HG02798 (cell line): ENCODE results near the gene DKK2.

Experiments used
- ATAC-seq: cut with Tn5 transposase; IDR thresholded peaks from one replicate; pipeline ENCODE4 v1.9.1; 2021; ENCODE audit warnings: mild to moderate bottlenecking; ENCODE audit not compliant: unreplicated experiment, poor library complexity

DKK2 gene

DNA sequence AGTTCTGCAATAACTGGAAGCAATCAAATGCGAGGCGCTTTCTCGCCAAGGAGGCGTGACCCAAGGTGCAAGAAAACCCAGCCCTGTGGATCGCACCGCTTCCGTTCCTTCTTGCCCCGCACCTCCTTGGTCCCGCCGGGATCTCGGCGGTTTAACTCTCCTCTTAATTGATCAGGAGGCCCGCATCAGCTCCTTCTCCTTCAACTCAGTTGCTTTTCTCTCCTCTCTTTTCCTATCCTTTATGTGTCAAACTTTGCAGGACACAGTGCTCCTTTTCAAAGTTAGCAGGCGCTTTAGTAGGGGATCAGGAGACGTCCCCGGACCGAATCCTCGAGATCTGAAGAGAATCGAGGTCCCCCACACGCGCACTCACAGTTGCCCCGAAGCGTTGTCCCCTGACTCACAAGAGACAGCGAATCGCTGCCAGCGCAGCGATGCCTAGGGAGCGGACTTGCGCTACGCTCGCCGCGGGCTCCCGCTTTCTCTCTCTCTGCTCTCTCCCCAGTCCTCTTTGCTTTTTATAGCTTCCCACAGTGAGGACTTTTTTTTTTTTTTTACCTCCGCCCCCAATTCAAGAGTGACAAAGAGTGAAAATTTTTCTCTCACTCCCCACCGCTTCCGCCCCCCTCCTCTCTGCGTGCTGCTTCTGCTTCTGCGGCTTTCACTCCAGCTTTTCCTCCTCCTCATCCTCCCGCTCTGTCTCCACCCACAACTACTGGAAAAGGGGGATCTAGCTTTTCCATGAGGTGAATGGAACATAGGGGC, at the start of gene DKK2:
Gene DKK2, minus strand, starts transcription at position 495 of the 765 bp plus-strand sequence. CDS start 722 bp downstream, outside the sequence.
- ATAC-seq, result no peak

GRCh38 chr4:107077192-107077591, 41.1 kb upstream of the DKK2 start:
- ATAC-seq, result no peak

DNA sequence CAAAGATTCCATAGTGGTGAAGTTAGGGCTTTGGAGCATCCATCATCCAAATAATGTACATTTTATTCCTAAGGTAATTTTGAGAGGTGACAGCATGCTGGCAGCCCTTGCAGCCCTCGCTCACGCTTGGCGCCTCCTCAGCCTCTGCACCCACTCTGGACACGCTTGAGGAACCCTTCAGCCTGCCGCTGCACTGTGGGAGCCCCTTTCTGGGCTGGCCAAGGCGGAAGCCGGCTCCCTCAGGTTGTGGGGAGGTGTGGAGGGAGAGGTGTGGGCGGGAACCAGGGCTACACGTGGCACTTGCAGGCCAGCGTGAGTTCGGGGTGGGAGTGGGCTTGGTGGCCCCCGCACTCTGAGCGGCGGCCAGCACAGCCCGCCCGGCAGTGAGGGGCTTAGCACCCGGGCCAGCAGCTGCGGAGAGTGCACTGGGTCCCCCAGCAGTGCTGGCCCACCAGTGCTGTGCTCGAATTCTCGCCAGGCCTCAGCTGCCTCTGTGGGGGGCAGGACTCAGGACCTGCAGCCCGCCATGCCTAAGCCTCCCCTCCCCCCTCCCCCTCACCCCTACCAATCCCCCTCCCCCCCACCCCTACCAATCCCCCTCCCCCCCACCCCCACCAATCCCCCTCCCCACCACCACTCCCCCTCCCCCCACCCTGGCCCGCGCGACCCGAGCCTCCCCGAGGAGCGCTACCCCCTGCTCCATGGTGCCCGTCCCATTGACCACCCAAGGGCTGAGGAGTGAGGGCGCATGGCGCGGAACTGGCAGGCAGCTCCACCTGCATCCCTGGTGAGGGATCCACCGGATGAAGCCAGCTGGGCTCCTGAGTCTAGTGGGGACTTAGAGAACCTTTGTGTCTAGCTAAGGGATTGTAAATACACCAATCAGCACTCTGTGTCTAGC, 37.0 kb upstream of the DKK2 start:
- ATAC-seq, result no peak

DNA sequence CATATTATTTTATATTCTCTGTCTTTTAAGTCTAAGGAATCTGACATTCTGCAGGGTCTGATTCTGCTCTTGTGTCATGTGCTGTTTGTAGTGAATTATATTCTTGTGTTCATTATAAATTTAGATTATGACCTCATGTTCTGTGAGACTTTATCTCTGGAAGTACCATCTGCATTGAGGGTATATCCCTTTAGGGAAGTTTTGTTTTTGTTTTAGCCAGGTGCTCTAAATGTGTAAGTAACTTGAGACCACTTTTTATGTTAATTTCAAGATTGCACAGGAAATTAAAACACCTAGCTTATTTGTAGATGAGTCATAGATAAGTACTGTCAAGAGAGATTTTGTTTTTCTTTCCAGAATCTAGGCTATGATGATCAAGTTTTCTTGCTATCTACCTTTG, 35.0 kb upstream of the DKK2 start:
- ATAC-seq, result no peak

- no peak for ATAC-seq
Measured at GRCh38 chr4:107069049-107069448, 32.9 kb upstream of the DKK2 start.

DNA sequence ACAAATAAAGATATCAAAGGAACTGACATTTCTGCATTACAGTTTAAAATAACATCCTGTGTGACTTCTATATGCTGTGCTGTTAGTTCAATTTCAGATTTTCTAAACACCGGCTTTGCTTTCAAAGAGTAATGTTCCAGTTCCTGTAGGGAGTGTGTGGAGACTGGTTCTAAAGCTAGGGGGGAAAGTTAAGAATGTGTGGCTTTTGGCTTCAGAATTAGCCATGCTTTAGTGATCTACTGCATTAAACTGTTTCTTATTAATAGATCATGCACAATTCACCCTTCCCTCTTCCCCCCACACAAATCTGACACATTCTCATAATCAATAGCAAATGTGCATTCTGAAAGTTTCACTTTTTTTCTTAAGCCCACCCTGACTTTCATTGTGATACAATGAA, 32.0 kb upstream of the DKK2 start:
- no peak for ATAC-seq

- ATAC-seq, result no peak
Measured at GRCh38 chr4:107066621-107067020, 30.5 kb upstream of the DKK2 start.

GRCh38 chr4:107065201-107065600, 29.1 kb upstream of the DKK2 start:
- ATAC-seq, result no peak

- no peak for ATAC-seq
Measured at GRCh38 chr4:107060388-107060787, 24.3 kb upstream of the DKK2 start.

DNA sequence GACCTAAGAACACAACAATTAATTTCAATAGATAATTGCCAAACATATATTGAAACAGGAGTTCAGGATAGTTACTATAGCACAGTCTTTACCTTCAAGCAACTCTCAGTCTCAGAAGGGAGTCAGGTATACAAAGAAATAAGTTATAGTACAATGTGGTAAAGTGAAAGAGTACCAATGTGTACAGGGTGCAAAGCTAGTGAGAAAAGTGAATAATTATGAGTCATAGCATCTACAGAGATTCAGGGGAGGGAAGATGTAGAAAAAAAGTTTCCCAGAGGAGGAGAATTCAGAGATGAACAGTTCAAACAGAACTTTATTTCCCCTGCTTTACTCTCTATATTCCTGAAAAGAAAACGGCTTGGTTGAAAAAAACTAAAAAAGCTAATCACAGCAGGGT, 22.7 kb upstream of the DKK2 start:
- no peak for ATAC-seq

DNA sequence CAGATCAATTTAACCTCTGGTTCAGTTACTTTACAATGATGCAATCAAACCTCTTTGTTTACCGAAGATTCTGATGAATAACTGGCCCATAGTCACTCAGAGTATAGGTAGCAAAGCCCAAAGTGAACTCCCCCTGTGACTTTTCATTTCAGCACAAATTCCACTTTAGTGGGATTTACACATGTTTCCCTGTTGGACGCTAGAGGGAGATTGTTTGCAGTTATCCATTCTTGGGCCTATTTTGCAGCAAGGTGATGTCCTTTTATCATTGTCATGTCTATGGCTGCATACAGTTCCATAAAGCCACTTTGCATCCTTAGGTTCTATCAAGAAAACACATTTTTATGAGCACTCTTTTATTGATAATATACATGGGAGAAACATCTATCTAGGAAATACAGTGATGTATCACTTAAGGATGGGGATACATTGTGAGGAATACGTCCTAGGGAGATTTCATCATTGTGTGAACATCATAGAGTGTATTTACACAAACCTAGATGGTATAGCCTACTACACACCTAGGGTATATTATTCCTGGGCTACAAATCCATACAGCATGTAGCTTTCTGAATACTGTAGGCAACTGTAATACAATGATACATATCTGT, 14.5 kb upstream of the DKK2 start:
- no peak for ATAC-seq

DNA sequence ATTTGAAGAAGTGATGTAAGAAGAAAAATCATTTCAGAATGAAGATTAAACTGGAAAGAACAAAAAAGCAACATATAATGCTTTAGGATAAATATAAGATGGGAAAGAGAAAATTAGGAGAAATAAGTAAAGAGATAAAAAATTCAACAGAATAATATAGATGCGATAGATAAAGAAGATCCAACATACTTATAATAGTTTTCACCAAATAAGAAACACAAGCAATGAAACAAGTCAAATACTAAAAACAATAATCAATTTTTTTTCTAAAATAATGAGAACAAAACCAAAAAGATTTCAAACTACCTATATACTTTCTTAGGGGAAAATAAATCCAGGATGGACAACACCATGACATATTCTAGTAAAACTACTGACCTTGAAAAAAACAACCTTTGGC, 10.1 kb upstream of the DKK2 start:
- ATAC-seq, result no peak

DNA sequence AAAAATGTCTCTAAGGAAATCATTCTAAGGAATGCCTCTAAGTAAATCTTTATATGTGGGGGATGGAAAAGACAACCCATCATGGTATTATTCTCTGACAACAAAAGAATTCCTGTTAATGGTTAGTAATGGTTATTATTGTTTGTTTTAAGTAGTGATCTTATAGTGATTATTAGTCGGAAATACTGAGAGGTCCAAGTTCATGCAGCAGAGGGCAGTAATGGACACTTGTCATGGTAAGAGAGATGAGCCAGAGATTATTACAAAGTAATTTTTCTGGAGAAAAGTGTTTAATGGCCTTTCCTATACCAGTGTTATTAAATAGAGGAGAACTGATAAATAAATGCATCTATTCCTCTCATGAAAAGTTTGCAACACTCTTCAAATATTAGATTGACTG, 8.1 kb upstream of the DKK2 start:
- ATAC-seq, result no peak

DNA sequence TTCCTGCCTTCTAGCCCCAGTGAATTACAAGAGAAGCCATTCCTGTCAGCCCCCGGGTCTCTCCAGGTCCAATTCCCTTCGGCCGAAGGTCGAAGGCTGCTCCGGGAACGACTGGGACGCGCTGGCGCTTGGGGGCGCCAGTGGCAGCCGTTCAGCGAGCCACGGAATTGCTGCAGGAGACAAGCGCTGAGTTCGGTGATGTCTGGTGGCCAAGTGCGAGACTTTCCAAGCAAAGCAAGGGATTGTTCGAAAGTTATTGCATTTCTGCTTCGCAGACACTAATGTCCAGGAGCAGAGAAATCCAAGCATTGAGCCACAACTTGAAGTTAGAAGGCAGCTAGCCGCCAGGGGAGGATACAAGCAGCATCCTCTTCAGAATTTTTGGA, 1.1 kb upstream of the DKK2 start:
- no peak for ATAC-seq

- no peak for ATAC-seq
Measured at GRCh38 chr4:107036584-107037198, 578 bp upstream of the DKK2 start.

GRCh38 chr4:107034996-107035818, 906 bp downstream of the DKK2 start:
- ATAC-seq, result no peak

DNA sequence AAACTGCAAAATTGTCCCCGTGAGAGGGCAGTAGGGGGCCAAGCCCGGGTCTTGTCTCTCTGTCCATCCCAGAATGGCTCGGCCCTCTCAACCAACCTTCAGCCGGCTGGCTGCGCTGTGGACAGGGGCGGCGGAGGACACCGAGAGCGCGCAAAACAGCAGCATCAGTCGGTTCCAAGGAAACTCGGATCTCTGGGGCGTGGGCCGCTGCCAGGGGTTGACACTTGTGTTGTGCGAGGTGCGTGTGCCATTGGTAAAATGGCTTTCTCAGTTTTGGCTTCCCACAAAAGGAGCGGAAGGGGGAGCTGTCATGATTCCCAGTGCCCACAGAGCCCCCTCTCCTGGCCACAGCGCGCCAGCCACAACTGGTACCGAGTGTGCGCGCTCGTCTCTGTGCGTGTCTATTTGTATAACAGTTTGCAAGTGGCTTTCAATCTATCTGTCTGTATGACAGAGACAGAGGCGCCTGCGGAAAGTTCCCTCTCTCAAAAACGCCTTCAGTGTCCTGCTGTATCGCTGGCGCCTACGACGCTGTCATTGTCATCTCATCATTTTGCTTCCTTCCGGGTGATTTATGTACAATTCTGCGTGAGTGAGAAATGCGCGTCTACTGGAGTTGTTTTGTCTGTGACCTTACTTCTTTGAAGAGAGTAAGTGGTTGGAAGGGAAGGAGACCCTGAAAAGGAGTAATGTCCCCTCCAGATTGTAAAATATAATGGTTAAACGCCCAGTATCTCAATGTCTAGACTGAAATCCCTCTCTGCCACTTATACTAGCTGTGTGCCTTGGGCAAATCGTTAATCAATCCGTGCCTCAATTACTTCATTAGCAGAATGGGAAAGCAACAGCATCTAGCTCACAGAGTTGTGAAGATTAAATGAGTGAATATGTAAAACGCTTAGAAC, 1.8 kb downstream of the DKK2 start:
- ATAC-seq, result no peak

- no peak for ATAC-seq
Measured at GRCh38 chr4:107027379-107027778, 8.7 kb downstream of the DKK2 start.

GRCh38 chr4:107018344-107018735, 17.8 kb downstream of the DKK2 start:
- ATAC-seq, result no peak
